Middle frontal gyrus (tissue), 1 donor: ENCODE data around the gene LDLRAD3.
A peak's percentile ranks its signal among the peaks of the same experiment; 100 is the strongest.
"Not testable (repeated sequence)": the region's sequence is repeated elsewhere in the genome, so short reads cannot be mapped to it uniquely, and the experiment has no call there.

Experiments
- DNase-seq: peaks from one replicate; pipeline ENCODE4 v3.0.0-alpha.2; 2015; ENCODE audit warnings: low spot score; ENCODE audit errors: extremely low spot score

Gene LDLRAD3

DNA sequence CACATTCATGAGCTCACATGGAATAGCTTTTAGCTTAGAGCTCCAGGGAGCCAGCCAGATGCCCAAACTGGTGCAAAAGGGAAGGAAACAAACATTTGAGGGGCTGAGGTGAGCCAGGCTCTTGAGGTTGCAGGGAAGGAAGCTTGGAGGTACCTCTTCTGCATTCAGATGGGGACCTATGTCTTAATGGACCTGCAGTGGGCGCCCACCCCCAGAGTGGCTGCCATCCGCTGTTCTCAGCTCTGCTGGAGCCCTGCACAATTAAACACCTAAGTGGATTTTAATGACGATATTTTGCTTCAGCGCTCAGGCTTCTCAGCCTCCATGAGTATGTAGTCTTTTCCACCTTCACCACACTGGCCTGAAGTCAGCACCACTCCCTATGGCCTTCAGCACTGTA is 100.8 kb downstream of the LDLRAD3 start:
- no peak for DNase-seq

DNA sequence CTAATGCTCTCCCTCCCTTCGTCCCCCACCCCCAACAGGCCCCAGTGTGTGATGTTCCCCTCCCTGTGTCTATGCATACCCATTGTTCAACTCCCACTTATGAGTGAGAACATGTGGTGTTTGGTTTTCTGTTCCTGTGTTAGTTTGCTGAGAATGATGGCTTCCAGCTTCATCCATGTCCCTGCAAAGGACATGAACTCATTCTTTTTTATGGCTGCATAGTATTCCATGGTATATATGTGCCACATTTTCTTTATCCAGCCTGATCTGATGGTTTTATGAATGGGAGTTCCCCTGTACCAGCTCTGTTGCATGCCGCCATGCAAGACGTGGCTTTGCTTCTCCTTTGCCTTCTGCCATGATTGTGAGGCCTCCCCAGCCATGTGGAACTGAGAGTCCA is 102.1 kb downstream of the LDLRAD3 start:
- not testable (repeated sequence) for DNase-seq

GRCh38 chr11:36046932-36047331 is 103.1 kb downstream of the LDLRAD3 start:
- DNase-seq: no peak

DNA sequence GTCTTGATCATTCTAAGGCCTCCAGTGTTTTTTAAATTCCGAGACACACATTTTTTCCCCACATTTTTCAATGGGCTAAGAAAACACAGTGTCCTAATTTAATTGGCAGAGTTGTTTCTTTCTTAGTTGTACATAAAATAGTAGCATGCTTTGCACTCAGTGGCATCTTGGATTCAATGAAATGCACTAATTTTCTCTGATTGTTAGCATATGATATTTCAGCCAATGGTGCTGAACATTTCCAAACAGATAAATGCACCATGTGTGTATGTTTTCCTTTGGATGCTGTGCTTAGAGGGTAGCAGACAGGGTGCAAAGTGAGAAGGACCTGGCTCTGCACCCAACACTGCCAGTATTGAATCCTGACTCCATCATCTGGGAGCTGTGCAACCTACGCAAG is 103.5 kb downstream of the LDLRAD3 start:
- no peak for DNase-seq

GRCh38 chr11:36048496-36049247 is 104.8 kb downstream of the LDLRAD3 start:
- no peak for DNase-seq

DNA sequence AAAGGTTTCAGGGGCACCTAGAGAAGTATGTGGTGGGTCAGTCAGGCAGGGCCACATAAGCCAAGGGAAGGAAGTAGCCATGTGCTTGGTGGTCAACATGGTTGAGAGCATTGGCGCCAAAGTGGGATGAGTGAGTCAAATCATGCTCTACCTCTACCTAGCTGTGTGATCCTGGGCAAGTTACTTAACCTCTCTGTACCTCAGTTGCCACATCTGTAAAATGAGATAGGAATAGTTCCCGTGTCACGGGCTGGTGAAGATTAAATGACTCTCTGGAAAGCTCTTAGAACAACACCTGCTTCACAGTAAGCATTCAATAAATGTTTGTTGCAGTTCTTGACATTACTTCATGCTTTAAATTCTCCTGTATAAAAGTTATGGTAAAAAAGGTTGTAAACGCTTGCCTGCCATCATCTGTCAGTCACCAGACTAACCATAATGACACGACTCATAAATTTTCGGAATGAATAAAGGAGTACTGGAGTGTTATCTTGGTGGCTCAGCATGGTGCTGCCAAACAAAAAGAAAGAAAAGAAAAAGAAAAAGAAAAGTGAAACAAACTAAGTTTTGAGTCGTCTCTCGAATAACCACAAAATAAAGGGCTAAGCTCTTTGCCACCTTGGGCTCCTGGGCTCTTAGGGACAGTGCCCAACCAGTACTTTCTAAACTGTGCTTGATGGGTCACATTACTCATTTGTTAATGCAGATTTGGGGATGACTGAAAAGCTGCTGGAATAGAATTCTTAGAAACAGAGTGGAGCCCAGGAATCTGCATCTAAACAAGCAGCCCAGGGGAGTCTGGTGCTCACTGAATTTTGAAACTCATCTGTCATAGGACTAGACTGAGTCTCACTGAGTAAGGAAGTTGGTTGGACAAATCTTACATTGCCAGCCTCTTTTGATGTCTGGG is 107.6 kb downstream of the LDLRAD3 start:
- DNase-seq: no peak

GRCh38 chr11:36053281-36053680 is 109.4 kb downstream of the LDLRAD3 start:
- peak; percentile 7 for DNase-seq

GRCh38 chr11:36053862-36054261 is 110.0 kb downstream of the LDLRAD3 start:
- no peak for DNase-seq

DNA sequence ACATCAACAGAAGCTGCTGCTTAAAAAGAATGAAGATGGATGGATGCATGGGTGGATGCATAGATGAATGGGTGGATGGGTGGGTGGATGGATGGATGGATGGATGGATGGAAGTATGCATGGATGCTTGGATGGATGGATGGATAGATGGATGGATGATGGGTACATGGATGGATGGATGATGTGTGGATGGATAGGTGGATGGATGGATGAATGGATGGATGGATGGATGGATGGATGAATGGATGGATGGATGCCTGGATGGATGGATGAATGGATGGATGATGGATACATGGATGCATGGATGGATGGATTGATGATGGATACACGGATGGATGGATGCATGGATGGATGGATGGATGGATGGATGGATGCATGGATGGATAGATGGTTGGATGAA is 110.8 kb downstream of the LDLRAD3 start:
- no peak for DNase-seq

DNA sequence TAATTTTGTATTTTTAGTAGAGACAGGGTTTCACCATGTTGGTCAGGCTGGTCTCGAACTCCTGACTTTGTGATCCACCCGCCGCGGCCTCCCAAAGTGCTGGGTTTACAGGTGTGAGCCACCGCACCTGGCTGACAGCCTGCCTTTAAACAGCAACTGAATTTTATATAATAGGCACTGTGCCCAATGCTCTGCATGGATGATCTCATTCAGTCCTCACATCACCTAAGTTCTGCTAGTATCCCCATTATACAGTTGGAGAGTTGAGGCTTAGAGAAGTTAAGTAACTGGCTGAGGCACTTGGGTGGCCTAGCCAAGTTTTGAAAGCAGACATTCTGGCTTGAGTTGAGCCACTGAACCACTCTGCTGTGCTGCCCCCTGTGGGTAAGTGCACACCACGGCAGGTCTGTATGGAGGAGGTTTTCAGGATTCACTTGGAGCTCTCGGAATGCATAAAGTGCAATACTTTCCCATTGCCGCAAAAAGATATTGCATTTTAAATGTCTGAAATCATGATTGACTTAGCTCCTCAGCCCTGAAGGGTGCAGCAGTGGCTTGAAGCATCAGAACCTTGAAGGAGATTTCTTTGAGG is 112.4 kb downstream of the LDLRAD3 start:
- no peak for DNase-seq

GRCh38 chr11:36057379-36058042 is 113.6 kb downstream of the LDLRAD3 start:
- DNase-seq: no peak

- DNase-seq: no peak
Measured at GRCh38 chr11:36059660-36060059, 115.8 kb downstream of the LDLRAD3 start.

- no peak for DNase-seq
Measured at GRCh38 chr11:36060926-36061325, 117.1 kb downstream of the LDLRAD3 start.

DNA sequence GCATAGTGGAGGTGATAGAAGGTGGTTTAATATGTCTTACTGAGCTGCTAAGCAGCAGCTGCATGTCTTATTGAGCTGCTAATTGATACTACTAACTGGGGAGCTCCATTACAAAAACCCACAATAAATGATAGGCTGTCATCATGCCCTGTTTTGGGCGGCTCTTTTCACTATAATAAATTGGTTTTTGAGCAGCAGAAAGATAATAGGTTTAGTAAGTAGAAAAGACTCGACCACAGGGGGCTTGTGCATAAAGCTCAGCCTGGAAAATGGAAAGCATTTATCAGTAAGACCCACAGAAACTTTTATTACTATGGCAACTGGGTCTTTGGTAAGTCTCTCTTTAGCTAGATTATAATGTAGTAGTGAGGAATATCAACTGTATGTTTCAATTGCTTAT is 117.6 kb downstream of the LDLRAD3 start:
- no peak for DNase-seq

DNA sequence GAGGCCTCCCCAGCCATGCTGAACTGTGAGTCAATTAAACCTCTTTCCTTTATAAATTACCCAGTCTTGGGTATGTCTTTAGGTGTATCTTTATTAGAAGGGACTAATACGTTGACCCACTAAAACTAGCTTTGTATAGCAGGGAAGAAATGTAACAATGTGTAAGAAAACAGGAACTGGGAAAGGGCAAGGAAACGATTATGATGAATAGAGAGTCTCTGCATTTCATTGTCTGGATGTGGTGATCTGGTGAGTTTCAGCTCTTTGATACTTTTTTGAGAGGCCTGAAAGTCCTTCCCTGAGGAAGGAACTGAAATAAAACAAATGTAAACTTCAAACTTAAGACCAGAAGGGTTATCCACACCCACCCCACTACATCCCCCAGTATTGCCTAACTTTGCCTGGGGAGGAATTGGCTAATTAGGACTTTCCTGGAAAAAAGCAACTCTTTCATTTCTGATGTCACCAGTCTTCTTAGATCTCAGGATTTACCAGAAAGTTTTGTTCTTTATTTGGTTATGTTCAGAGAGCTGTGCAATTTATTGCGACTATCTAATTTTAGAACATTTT is 119.0 kb downstream of the LDLRAD3 start:
- no peak for DNase-seq

GRCh38 chr11:36065436-36065835 is 121.6 kb downstream of the LDLRAD3 start:
- DNase-seq: no peak

- DNase-seq: no peak
Measured at GRCh38 chr11:36066891-36067290, 123.0 kb downstream of the LDLRAD3 start.

DNA sequence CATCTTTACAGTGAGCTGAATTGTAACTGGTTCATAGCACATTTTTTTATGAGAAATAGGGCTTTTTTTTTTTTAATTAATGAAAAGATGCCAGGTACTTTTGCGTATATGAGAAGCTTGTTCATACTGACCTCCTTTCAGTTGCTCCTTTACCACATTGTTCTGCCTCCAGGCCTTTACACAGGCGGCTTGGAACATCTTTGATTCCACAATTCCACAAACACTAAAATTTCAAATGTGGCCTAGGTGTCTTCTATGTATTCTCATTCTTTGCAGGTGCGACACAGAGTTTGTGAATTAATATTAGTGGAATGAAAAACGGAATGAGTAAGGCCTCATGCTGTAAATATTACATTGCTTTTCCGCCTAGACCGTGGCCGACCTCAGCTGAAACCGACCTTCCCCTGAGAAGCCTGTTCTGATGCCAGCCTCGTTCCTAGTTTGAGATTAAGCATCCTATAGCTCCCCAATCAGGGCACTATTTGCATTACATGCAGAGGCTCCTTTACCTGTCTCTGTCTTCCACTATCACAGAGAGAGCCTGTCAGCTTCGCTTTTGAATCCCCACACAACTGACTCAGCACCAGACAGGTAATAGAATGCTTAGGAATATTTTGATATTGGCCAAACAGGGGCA is 125.8 kb downstream of the LDLRAD3 start:
- DNase-seq: no peak

DNA sequence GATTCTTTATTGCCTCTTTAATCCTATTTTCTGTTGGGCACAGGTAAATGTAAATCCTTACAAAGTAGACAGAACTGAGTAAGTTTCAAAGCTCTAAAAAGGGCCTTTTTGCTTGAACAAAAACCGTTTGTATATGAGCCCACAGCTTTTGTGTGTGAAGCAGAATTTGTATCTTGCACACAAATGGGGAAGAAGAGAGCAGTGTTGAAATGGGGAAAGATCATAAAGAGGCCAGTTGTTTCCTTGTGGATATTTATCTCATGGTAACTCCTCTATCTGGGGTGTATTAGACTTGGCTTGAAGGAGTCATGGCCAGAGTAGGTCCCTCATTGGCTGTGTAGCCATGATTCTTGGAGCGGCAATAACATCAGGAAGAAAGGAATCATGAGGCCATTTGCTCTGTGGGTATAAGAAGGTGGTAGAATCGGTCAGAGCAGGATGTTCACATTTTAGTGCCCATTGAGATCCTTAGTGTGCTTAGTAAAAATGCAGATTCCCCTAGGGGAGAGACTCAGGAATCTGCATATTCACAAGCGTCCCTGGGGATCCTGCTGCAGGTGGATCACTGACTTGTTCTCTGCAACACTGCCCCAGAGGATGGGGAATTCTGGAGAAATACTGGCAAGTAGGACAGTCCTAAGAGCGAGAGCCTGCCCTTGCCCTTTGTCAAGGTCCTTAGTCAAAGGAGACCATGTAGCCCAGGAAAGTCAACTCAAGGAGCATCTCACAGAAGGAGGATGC is 126.5 kb downstream of the LDLRAD3 start:
- DNase-seq: no peak

DNA sequence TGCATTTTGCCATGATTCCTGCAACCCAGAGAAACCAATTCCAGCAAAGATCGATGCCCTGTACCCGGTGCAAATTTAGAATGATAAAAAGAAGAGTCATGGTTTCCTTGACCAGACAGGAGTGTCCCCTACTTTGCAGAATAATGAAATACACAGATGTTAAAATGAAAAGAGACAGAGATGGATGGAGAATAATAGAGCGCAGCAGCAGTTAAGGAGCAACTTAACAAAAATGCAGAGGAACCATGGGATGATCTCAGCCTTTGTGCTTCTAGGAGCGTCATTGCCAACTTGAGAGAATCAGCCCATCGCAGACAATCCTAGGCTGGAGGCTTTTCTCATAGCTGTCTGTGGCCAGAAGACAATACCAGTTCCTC is 127.1 kb downstream of the LDLRAD3 start:
- no peak for DNase-seq
